Epithelial cell of proximal tubule (primary cell): ENCODE data around the gene MAN2A2. TPM values are rescaled to one million over a fixed set of nuclear protein-coding genes. Genes with fewer than 3 reads are reported as not detected.
"Not testable (repeated sequence)": the region's sequence is repeated elsewhere in the genome, so short reads cannot be mapped to it uniquely, and the experiment has no call there.

ENCODE experiments used
- DNase-seq: peaks from one replicate; pipeline ENCODE4 v3.0.0-alpha.2; 2011; ENCODE audit warnings: low read depth
- H3K4me3 ChIP-seq: 2 replicates; pipeline ENCODE4 v1.5.1; 2011; ENCODE audit warnings: low read depth, mild to moderate bottlenecking, low read length
- total RNA-seq: library from RNA; depleted of rRNA; stranded (reverse); fragments of >200 nt; gene quantifications from 2 replicates; pipeline ENCODE4 v1.2.3, GENCODE V29; 2015
- TF ChIP-seq, protein P1 (sequence below): conservative IDR thresholded peaks from 2 replicates; pipeline ENCODE4 v1.5.1; 2012; ENCODE audit warnings: low read depth, mild to moderate bottlenecking, low read length

The MAN2A2 gene
- total RNA-seq, 1 donor from 2014 or later = 25.3 TPM

GRCh38 chr15:90895571-90896117, 7.5 kb upstream of the MAN2A2 start:
- TF ChIP-seq, protein P1, sequence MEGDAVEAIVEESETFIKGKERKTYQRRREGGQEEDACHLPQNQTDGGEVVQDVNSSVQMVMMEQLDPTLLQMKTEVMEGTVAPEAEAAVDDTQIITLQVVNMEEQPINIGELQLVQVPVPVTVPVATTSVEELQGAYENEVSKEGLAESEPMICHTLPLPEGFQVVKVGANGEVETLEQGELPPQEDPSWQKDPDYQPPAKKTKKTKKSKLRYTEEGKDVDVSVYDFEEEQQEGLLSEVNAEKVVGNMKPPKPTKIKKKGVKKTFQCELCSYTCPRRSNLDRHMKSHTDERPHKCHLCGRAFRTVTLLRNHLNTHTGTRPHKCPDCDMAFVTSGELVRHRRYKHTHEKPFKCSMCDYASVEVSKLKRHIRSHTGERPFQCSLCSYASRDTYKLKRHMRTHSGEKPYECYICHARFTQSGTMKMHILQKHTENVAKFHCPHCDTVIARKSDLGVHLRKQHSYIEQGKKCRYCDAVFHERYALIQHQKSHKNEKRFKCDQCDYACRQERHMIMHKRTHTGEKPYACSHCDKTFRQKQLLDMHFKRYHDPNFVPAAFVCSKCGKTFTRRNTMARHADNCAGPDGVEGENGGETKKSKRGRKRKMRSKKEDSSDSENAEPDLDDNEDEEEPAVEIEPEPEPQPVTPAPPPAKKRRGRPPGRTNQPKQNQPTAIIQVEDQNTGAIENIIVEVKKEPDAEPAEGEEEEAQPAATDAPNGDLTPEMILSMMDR = no peak
- no peak overlapping the region for H3K4me3 ChIP-seq
- no peak for DNase-seq

GRCh38 chr15:90897131-90897655, 5.9 kb upstream of the MAN2A2 start:
- H3K4me3 ChIP-seq, DNase-seq: not testable (repeated sequence)

- no peak for DNase-seq
- TF ChIP-seq, protein P1 = no peak
- peak overlapping the region; percentile 80 for H3K4me3 ChIP-seq
These were observed 1.7 kb upstream of the MAN2A2 start for GRCh38 chr15:90901175-90902039.

- DNase-seq = peak; percentile 25
These were observed 862 bp upstream of the MAN2A2 start for GRCh38 chr15:90902040-90902839.

GRCh38 chr15:90903733-90904536, 833 bp downstream of the MAN2A2 start:
- TF ChIP-seq, protein P1 = peak; percentile 20
- DNase-seq = no peak
- H3K4me3 ChIP-seq = peak overlapping the region; percentile 81

More at GRCh38 chr15:90902040-90902839, 862 bp upstream of the MAN2A2 start:
- H3K4me3 ChIP-seq = peak overlapping the region; percentile 81
- TF ChIP-seq, protein P1 = peak; percentile 80

- TF ChIP-seq, protein P1 = no peak
- DNase-seq = no peak
These were observed 1.6 kb downstream of the MAN2A2 start for GRCh38 chr15:90904746-90905145.

More at GRCh38 chr15:90904746-90905145, 1.6 kb downstream of the MAN2A2 start:
- no peak overlapping the region for H3K4me3 ChIP-seq
